Mesodermal cell (in vitro differentiated cells): ENCODE results near the gene CREBZF.
"Not testable (repeated sequence)": the region's sequence is repeated elsewhere in the genome, so short reads cannot be mapped to it uniquely, and the experiment has no call there.

Experiments
- H3K27ac ChIP-seq: 2 replicates; pipeline ENCODE4 v1.7.0; 2013; ENCODE audit warnings: mild to moderate bottlenecking, low read depth, low read length, moderate library complexity; ENCODE audit not compliant: severe bottlenecking
- H3K36me3 ChIP-seq: 2 replicates; pipeline ENCODE4 v1.7.1; 2013; ENCODE audit warnings: mild to moderate bottlenecking, low read length, moderate library complexity; ENCODE audit not compliant: control insufficient read depth, insufficient read depth
- H3K4me1 ChIP-seq: one replicate; pipeline ENCODE4 v1.7.1; 2013; ENCODE audit warnings: mild to moderate bottlenecking, low read length; ENCODE audit not compliant: insufficient read depth, control insufficient read depth, poor library complexity, severe bottlenecking
- H3K4me3 ChIP-seq: 2 replicates; pipeline ENCODE4 v1.7.0; 2013; ENCODE audit warnings: low read length, control low read depth, mild to moderate bottlenecking; ENCODE audit not compliant: insufficient read depth, poor library complexity, severe bottlenecking; ENCODE audit errors: extremely low read depth
- H3K9me3 ChIP-seq: 2 replicates; pipeline ENCODE4 v1.7.1; 2013; ENCODE audit warnings: mild to moderate bottlenecking, low read length, moderate library complexity; ENCODE audit not compliant: control insufficient read depth
- WGBS, 2 experiments: methylation state at CpG; one replicate each; pipeline ENCODE4 v1.1.5; 2013; ENCODE audit warnings: missing lambda C conversion rate in 2 of 2; ENCODE audit not compliant: insufficient coverage in 2 of 2; 5-methylcytosine and 5-hydroxymethylcytosine counted together

CREBZF gene

DNA sequence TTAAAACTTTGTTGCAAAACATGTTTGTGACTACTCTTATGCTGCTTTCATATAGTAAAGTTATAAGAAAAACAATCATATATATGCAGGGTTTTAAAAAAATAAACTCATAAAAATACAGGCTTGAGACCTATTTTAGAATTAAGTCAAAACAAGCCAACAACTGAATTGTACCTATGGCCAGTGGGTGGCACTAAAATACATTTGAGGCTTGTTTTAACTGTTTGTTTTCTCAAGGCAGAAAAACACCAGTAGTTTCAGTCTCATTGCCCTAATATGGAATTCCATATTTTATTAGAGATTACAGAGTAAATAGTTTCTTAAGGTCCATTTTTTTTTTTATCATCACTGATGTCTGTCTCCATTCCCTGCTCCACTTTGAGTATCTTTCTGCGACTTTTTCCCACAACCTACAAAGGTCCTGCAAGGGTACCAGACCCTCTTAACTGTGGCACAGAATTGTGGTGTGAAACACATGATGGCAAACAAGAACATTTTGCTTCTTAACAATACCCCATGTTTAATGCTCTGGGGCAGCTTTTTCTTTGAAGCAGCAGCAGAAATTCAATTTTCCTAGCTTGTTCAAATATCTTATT, 29.6 kb upstream of the CREBZF start:
- Histone ChIP-seq H3K4me3 (no peak overlapping the region), H3K27ac (no peak overlapping the region), H3K9me3 (no peaks in the 10 kb centered on the region), H3K4me1 (no peaks in the 10 kb centered on the region), H3K36me3 (no peaks in the 10 kb centered on the region)
- WGBS, 2 experiments, result 100% methylated on average over 1 of the region's 1 CpG; no CpG with 5 or more reads in 1 of the 2 experiments

DNA sequence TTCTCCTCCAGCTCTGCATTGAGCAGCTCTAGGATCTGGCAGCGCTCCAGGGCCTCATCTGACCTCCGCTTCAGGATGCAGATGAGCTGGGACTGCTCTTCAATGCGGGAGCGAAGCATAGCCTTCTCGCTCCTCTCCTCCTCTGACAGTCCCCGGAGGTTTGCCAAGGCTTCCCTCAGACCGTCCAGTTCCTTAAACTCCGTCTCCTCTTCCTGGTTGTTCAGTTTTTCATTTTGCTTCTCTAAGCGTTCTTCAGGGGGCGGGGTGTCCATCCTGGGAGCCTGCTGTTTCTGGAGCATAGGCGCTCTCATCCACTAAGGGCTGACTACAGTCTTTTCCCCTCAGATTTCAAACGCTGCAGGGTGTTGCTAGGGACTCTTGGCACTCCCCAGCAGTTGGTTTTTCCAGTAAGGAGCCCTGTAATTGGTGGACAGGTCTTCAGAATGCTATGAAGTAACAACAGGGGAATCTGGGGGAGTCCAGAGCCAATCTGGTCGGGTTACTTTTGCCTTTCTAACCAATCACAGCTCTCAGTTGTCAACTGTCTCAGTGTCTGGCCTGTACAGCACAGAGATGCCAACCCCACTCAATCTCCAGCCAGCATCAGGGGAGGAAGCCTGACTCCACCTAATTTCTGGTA, 21.0 kb upstream of the CREBZF start, which contains the start of gene CCDC89:
TSS of gene CCDC89 (minus strand) at position 376 of the 640 bp plus-strand sequence. CDS start at position 311, 65 bp downstream.
- Histone ChIP-seq H3K9me3 (no peaks in the 10 kb centered on the region), H3K36me3 (no peaks in the 10 kb centered on the region), H3K27ac (peak within 1 kb of the TSS; percentile 11), H3K4me3 (no peak within 1 kb of the TSS), H3K4me1 (no peaks in the 10 kb centered on the region)
- WGBS, 2 experiments, result 91 to 96% methylated on average over 11 to 12 of the region's 13 CpGs

DNA sequence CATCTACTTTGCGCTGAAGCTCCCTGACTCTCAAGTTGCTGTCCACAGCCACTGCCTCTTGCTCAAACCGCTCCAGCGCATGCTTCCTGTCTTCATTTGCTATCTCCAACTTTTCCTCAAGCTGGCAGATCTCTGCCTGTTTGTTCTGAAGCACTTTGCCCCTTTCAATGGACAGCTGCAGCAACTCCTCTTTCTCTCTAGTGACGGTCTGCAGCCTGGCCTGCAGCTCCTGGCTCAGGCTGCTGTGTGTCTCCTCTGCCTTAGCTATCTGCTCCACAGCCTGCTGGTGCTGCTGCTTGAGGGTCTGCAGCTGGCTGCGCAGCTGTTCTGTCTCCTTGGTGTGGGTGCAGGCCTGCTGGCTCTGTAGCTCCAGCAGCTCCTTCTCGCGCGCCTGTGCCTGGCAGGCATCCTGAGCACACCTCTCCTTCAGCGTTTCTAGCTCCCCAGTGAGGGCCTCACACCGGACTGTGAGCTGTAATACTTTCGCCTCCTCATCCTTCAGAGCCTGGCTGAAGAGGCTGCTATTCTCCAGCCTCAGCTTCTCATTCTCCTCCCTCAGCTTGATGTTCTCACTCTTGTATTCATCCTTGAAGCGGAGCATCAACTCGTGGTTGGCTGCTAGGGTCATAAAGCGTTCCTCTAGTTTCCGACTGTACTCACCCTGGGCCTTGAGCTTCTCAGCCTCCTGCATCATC, 20.3 kb upstream of the CREBZF start:
- no peaks in the 10 kb centered on the region for H3K4me1 ChIP-seq
- peak overlapping the region; percentile 11 for H3K27ac ChIP-seq
- H3K4me3 ChIP-seq, result no peak overlapping the region
- WGBS, 2 experiments, result 92 to 96% methylated on average over 15 of the region's 15 CpGs
- H3K36me3 ChIP-seq, result no peaks in the 10 kb centered on the region
- no peaks in the 10 kb centered on the region for H3K9me3 ChIP-seq

DNA sequence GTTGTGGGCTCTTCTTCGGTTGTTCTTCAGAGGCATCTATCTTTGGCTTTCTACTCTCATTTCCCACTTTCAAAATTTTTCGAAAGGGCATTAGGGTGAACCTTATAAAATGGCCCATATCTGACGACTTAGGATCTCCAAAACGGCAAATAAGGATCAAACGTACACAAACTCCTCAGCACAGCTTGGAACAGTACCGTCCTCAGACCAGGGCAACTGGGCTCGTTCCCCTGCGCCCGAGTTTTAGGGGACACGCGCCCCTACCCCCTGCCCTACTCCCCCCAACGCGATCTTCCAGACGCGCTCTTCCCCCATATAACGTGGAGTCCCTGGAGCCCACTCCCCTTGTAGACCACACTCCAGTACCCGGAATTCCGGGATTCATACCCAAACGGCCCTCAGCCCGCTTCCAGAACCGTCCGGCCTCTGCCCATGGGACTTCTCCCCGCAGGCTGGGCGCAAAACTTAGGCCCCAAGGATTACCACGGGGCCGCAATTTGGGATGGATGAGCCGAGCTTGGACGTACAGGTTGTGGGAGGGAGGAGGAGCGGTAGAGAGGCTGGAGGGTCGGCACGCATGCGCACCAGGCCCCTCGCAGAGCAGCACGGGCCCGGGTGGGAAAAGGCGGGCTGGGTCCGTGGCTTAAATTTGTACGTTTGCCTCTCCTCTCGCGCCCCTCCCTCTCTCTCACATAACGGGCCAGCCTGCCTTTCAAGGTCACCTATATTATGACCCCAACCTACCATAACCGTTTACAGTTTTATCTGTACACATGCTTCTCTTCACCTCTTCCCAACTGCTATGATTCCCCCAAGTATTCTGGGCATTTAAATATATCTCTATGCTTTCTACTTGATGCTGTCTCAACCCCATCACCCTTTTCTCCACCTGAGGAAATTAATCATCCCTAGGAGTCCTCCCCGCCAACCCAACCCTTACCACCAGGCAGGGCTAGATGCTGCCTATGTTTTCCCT, 17.7 kb upstream of the CREBZF start:
- H3K36me3 ChIP-seq, result no peaks in the 10 kb centered on the region
- H3K4me3 ChIP-seq, result no peak overlapping the region
- 94 to 98% methylated on average over 35 to 42 of the region's 43 CpGs for WGBS, 2 experiments
- no peak overlapping the region for H3K27ac ChIP-seq
- no peaks in the 10 kb centered on the region for H3K9me3 ChIP-seq
- no peaks in the 10 kb centered on the region for H3K4me1 ChIP-seq

DNA sequence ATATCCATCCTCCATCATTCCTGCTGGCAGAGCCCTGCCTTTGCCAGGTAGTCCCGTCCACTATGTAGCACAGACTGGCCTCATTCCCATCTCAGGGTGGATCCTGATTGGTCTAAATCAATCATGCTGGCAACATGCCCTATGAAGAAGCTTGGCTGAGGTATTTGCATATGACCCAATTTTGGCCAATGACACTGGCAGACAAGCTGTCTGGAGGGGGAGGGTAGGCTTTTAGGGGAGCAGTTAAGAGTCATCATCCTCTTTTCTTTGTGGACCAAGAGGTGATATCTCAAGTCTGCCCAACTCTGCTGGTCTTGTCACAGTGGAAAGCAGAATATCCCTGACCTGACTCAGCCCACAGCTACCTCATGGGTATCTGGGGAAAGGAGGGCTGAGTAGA, 16.0 kb upstream of the CREBZF start:
- Histone ChIP-seq H3K4me3 (no peak overlapping the region), H3K36me3 (no peaks in the 10 kb centered on the region), H3K4me1 (no peaks in the 10 kb centered on the region), H3K27ac (no peak overlapping the region), H3K9me3 (no peaks in the 10 kb centered on the region)
- WGBS, 2 experiments, result 75 to 91% methylated on average over 1 of the region's 1 CpG

DNA sequence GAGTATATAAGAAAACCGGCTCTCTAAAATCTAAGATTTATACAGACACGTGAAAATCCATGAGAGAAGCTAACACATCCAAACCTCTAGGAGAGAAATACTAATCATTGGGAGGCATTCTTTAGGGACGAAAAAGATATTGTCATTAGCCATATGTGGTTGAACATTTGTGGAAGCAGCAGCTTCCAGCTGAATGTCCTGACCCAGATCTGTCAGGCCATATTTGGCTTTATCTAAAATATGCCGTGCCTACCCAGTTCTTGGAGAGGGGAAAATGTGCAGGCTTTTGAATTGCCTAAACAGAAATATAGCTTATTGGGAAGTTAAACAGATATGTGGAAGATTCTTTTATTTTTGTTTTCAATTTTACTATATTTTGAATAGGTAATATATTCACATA, 14.6 kb upstream of the CREBZF start:
- Histone ChIP-seq H3K36me3 (no peaks in the 10 kb centered on the region), H3K27ac (no peak overlapping the region), H3K4me1 (no peaks in the 10 kb centered on the region), H3K4me3 (no peak overlapping the region), H3K9me3 (no peaks in the 10 kb centered on the region)
- 71 to 94% methylated on average over 1 to 2 of the region's 4 CpGs for WGBS, 2 experiments

DNA sequence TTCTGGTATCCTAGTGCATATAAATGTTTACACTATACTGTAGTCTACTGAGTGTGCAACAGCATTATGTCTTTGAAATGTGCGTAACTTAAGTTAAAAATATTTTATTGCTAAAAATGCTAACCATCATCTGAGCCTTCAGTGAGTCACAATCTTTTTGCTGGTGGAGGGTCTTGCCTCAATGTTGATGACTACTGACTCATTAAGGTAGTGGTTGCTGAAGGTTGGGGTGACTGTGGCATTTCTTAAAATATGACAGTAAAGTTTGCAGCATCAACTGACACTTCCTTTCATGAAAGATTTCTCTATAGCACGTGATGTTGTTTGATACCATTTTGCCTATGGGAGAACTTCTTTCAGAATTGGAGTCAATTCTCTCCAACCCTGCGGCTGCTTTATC, 8.5 kb upstream of the CREBZF start:
- H3K4me3 ChIP-seq, result no peak overlapping the region
- no peaks in the 10 kb centered on the region for H3K4me1 ChIP-seq
- no peaks in the 10 kb centered on the region for H3K36me3 ChIP-seq
- WGBS, 2 experiments, result 100% methylated on average over 2 of the region's 3 CpGs; no CpG with 5 or more reads in 1 of the 2 experiments
- no peak overlapping the region for H3K27ac ChIP-seq
- H3K9me3 ChIP-seq, result peaks cover 5% of the 10 kb centered on the region

DNA sequence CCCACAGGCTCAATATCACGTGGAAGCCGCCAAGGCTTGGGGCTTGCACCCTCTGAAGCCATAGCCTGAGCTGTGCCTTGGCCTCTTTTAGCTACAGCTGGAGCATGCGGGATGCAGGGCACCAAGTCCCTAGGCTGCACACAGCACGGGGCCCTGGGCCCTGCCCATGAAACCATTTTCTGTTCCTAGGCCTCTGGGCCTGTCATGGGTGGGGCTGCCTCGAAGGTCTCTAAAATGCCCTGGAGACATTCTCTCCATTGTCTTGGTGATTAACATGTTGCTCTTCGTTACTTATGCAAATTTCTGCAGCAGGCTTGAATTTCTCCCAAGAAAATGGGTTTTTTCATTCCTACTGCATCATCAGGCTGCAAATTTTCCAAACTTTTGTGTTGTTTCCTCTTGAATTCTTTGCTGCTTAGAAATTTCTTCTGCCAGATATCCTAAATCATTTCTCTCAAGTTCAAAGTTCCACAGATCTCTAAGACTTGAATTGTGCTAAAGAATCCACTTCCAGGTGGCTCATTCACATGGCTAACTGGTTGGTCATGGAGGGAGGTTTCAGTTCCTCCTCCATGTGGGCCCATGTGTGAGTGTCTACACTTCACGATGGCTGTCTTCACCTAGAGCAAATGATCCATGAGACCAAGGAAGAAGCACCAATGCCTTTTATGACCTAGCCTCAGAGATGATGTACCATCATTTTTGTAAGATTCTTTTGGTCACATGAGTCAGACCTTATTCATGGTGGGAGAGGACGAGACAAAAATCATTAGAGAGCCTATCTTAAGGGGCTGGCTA, 7.4 kb upstream of the CREBZF start:
- H3K4me1 ChIP-seq, result no peaks in the 10 kb centered on the region
- WGBS, 2 experiments, result 77 to 87% methylated on average over 7 of the region's 8 CpGs
- no peaks in the 10 kb centered on the region for H3K36me3 ChIP-seq
- H3K9me3 ChIP-seq, result peaks cover 5% of the 10 kb centered on the region
- H3K4me3 ChIP-seq, result no peak overlapping the region
- no peak overlapping the region for H3K27ac ChIP-seq

DNA sequence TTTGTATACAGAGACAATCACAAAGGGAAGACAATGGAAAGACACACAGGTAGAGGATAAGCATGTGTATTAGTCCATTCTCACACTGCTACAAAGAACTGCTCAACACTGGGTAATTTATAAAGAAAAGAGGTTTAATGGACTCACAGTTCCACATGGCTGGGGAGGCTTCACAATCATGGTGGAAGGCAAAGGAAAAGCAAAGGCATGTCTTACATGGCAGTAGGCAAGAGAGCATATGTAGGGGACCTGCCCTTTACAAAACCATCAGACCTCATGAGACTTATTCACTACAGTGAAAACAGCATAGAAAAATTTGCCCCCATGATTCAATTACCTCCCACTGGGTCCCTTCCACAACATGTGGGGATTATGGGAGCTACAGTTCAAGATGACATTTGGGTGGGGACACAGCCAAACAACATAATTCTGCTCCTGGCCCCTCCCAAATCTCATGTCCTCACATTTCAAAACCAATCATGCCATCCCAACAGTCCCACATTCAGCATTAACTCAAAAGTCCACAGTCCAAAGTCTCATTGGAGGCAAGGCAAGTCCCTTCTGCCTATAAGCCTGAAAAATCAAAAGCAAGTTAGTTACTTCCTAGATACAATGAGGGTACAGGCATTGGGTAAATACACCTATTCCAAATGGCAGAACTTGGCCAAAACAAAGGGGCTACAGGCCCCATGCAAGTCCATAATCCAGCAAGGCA, 6.2 kb upstream of the CREBZF start:
- not testable (repeated sequence) for H3K9me3 ChIP-seq, H3K27ac ChIP-seq, H3K36me3 ChIP-seq

More for the DNA sequence above, 6.2 kb upstream of the CREBZF start:
- H3K4me1 ChIP-seq, H3K4me3 ChIP-seq: not testable (repeated sequence)
